GM12872 (cell line): ENCODE measurements around the gene LIN54.

ENCODE experiments used
- CTCF ChIP-seq: IDR thresholded peaks from 3 replicates; pipeline ENCODE4 v1.5.1; 2011; ENCODE audit warnings: low read depth, mild to moderate bottlenecking, low read length, moderate library complexity; ENCODE audit not compliant: insufficient read depth

LIN54 gene

GRCh38 chr4:83013902-83014301, 3.3 kb upstream of the LIN54 start:
- TF ChIP-seq CTCF: no peak

GRCh38 chr4:83013420-83013867, 2.8 kb upstream of the LIN54 start:
- no peak for TF ChIP-seq CTCF

- peak; percentile 64; the same call in 2 of the 3 replicates for TF ChIP-seq CTCF
These were observed 2.2 kb upstream of the LIN54 start for GRCh38 chr4:83012687-83013419.

GRCh38 chr4:83012200-83012686, 1.6 kb upstream of the LIN54 start:
- no peak for TF ChIP-seq CTCF

GRCh38 chr4:83011689-83012199, 1.1 kb upstream of the LIN54 start:
- TF ChIP-seq CTCF: no peak

GRCh38 chr4:83010111-83010521, 507 bp downstream of the LIN54 start:
- no peak for TF ChIP-seq CTCF

GRCh38 chr4:83009529-83009928, 1.1 kb downstream of the LIN54 start:
- no peak for TF ChIP-seq CTCF
